Activated naive CD4-positive, alpha-beta T cell treated with anti-CD3 and anti-CD28 coated beads, Interleukin-2, amount 50 U/mL, for 72 hours (primary cell): ENCODE measurements around the gene MGLL. TPM values are rescaled to one million over a fixed set of nuclear protein-coding genes. Genes with fewer than 3 reads are reported as not detected.
"Not testable (repeated sequence)": the region's sequence is repeated elsewhere in the genome, so short reads cannot be mapped to it uniquely, and the experiment has no call there.

ENCODE experiments used
- ATAC-seq, 2 donors: fragments of 150-1000 bp; cut with Tn5 transposase; 2 replicates each; pipeline ENCODE4 v1.10.0; 2021; ENCODE audit warnings: mild to moderate bottlenecking in 2 of 2, moderate library complexity in 2 of 2
- DNase-seq, 2 donors: peaks; one replicate each; pipeline ENCODE4 v3.0.0; 2021 to 2022; ENCODE audit warnings: low spot score in 2 of 2
- H3K27ac Mint-ChIP-seq, 2 donors: one replicate each; pipeline ENCODE4 v1.8.0; 2022; ENCODE audit warnings: mild to moderate bottlenecking in 2 of 2, mixed read lengths in 2 of 2
- H3K36me3 Mint-ChIP-seq, 2 donors: one replicate each; pipeline ENCODE4 v1.8.0; 2022; ENCODE audit warnings: mixed read lengths in 2 of 2
- H3K9me3 Mint-ChIP-seq, 2 donors: one replicate each; pipeline ENCODE4 v1.8.0; 2022; ENCODE audit warnings: mixed read lengths in 2 of 2
- total RNA-seq, 2 donors: library from RNA; stranded (reverse); gene quantifications; one replicate each; pipeline ENCODE4 v1.2.3, GENCODE V29; 2022

The MGLL gene
- total RNA-seq, 2 donors from 2014 or later = 0.14 to 0.29 TPM

- H3K9me3 Mint-ChIP-seq = no peaks in the 10 kb centered on the region
Measured at GRCh38 chr3:127691489-127691888, 130.8 kb downstream of the MGLL start.

GRCh38 chr3:127690823-127691452, 131.4 kb downstream of the MGLL start:
- Mint-ChIP-seq H3K9me3 (no peaks in the 10 kb centered on the region), H3K36me3 (no peaks in the 10 kb centered on the region), H3K27ac (no peak overlapping the region)
- peak; percentile 38 to 70 for ATAC-seq
- DNase-seq = no peak

More at GRCh38 chr3:127691489-127691888, 130.8 kb downstream of the MGLL start:
- Mint-ChIP-seq H3K27ac (no peak overlapping the region), H3K36me3 (no peaks in the 10 kb centered on the region)
- no peak for DNase-seq
- no peak for ATAC-seq

- no peaks in the 10 kb centered on the region for H3K36me3 Mint-ChIP-seq
- DNase-seq (no peak), ATAC-seq (no peak)
- no peak overlapping the region for H3K27ac Mint-ChIP-seq
- no peaks in the 10 kb centered on the region for H3K9me3 Mint-ChIP-seq
Measured at GRCh38 chr3:127690106-127690505, 132.2 kb downstream of the MGLL start.

- Mint-ChIP-seq H3K27ac (no peak overlapping the region), H3K36me3 (no peaks in the 10 kb centered on the region), H3K9me3 (no peaks in the 10 kb centered on the region)
- ATAC-seq = no peak
- no peak for DNase-seq
Measured at GRCh38 chr3:127689266-127689860, 133.0 kb downstream of the MGLL start.

GRCh38 chr3:127688416-127689265, 133.7 kb downstream of the MGLL start:
- DNase-seq (no peak), ATAC-seq (no peak)
- no peak overlapping the region for H3K27ac Mint-ChIP-seq
- no peaks in the 10 kb centered on the region for H3K9me3 Mint-ChIP-seq
- no peaks in the 10 kb centered on the region for H3K36me3 Mint-ChIP-seq

- no peaks in the 10 kb centered on the region for H3K9me3 Mint-ChIP-seq
- no peak for ATAC-seq
Measured at GRCh38 chr3:127688022-127688415, 134.3 kb downstream of the MGLL start.

GRCh38 chr3:127687228-127687737, 135.0 kb downstream of the MGLL start:
- ATAC-seq (no peak), DNase-seq (no peak)
- no peaks in the 10 kb centered on the region for H3K9me3 Mint-ChIP-seq
- H3K36me3 Mint-ChIP-seq = no peaks in the 10 kb centered on the region
- H3K27ac Mint-ChIP-seq = no peak overlapping the region

More at GRCh38 chr3:127688022-127688415, 134.3 kb downstream of the MGLL start:
- DNase-seq = no peak
- H3K27ac Mint-ChIP-seq = no peak overlapping the region
- H3K36me3 Mint-ChIP-seq = no peaks in the 10 kb centered on the region

- no peak overlapping the region for H3K27ac Mint-ChIP-seq
- DNase-seq (no peak), ATAC-seq (no peak)
- no peaks in the 10 kb centered on the region for H3K36me3 Mint-ChIP-seq
- H3K9me3 Mint-ChIP-seq = no peaks in the 10 kb centered on the region
Measured at GRCh38 chr3:127686512-127686894, 135.8 kb downstream of the MGLL start.

- Mint-ChIP-seq H3K27ac (no peak overlapping the region), H3K36me3 (no peaks in the 10 kb centered on the region), H3K9me3 (no peaks in the 10 kb centered on the region)
- ATAC-seq (peak in 1 of 2 donors; percentile 41), DNase-seq (no peak)
Measured at GRCh38 chr3:127685708-127686511, 136.4 kb downstream of the MGLL start.

GRCh38 chr3:127684871-127685707, 137.2 kb downstream of the MGLL start:
- H3K27ac Mint-ChIP-seq = no peak overlapping the region
- ATAC-seq = peak in 1 of 2 donors; percentile 26
- peak in 1 of 2 donors; percentile 44 for DNase-seq
- no peaks in the 10 kb centered on the region for H3K9me3 Mint-ChIP-seq
- no peaks in the 10 kb centered on the region for H3K36me3 Mint-ChIP-seq

GRCh38 chr3:127682561-127682960, 139.8 kb downstream of the MGLL start:
- H3K27ac Mint-ChIP-seq = no peak overlapping the region
- ATAC-seq (no peak), DNase-seq (peak in 1 of 2 donors; percentile 16)
- H3K9me3 Mint-ChIP-seq = no peaks in the 10 kb centered on the region
- no peaks in the 10 kb centered on the region for H3K36me3 Mint-ChIP-seq

- H3K36me3 Mint-ChIP-seq, H3K27ac Mint-ChIP-seq, H3K9me3 Mint-ChIP-seq, ATAC-seq: not testable (repeated sequence)
- peak in 1 of 2 donors; percentile 26 for DNase-seq
Measured at GRCh38 chr3:127682175-127682554, 140.2 kb downstream of the MGLL start.

- H3K36me3 Mint-ChIP-seq = no peaks in the 10 kb centered on the region
Measured at GRCh38 chr3:127680798-127681221, 141.5 kb downstream of the MGLL start.

GRCh38 chr3:127680146-127680661, 142.1 kb downstream of the MGLL start:
- no peak overlapping the region for H3K27ac Mint-ChIP-seq
- DNase-seq (peak in 1 of 2 donors; percentile 52), ATAC-seq (no peak)
- H3K36me3 Mint-ChIP-seq = no peaks in the 10 kb centered on the region
- no peaks in the 10 kb centered on the region for H3K9me3 Mint-ChIP-seq

More at GRCh38 chr3:127680798-127681221, 141.5 kb downstream of the MGLL start:
- DNase-seq (no peak), ATAC-seq (no peak)
- H3K27ac Mint-ChIP-seq = no peak overlapping the region
- no peaks in the 10 kb centered on the region for H3K9me3 Mint-ChIP-seq

GRCh38 chr3:127679534-127680145, 142.7 kb downstream of the MGLL start:
- DNase-seq (peak in 1 of 2 donors; percentile 21), ATAC-seq (no peak)
- H3K36me3 Mint-ChIP-seq = no peaks in the 10 kb centered on the region
- H3K9me3 Mint-ChIP-seq = no peaks in the 10 kb centered on the region
- no peak overlapping the region for H3K27ac Mint-ChIP-seq
